Activated B cell treated with CpG ODN at 0.5 μM for 24 hours (primary cell): ENCODE results near the gene THEM4. TPM values are rescaled to one million over a fixed set of nuclear protein-coding genes. Genes with fewer than 3 reads are reported as not detected.

Source experiments
- ATAC-seq: fragments of 200-7000 bp; cut with Tn5 transposase; one replicate; pipeline ENCODE4 v1.10.0; 2021; ENCODE audit warnings: low read depth, mild to moderate bottlenecking, moderate library complexity
- CTCF ChIA-PET: fragments of 350-600 bp; sonication (Branson Sonifier 250); formaldehyde crosslinking; loops from one replicate; lab custom pipeline; 2021; ENCODE audit warnings: antibody characterized with exemption; lab: Charles Lee
- POLR2A ChIA-PET: fragments of 350-600 bp; sonication (Branson Sonifier 250); formaldehyde crosslinking; loops from one replicate; lab custom pipeline; 2021; ENCODE audit warnings: antibody characterized with exemption; lab: Charles Lee
- DNase-seq: peaks from one replicate; pipeline ENCODE4 v3.0.0; 2022
- H3K27ac Mint-ChIP-seq: one replicate; pipeline ENCODE4 v1.8.0; 2020; ENCODE audit warnings: mixed read lengths
- H3K27me3 Mint-ChIP-seq: one replicate; pipeline ENCODE4 v1.8.0; 2021; ENCODE audit warnings: mixed read lengths
- H3K36me3 Mint-ChIP-seq: one replicate; pipeline ENCODE4 v1.8.0; 2021; ENCODE audit warnings: low read depth, mixed read lengths
- H3K4me1 Mint-ChIP-seq: one replicate; pipeline ENCODE4 v1.8.0; 2021; ENCODE audit warnings: mixed read lengths
- H3K4me3 Mint-ChIP-seq: one replicate; pipeline ENCODE4 v1.8.0; 2020; ENCODE audit warnings: mild to moderate bottlenecking, mixed read lengths
- H3K9me3 Mint-ChIP-seq: one replicate; pipeline ENCODE4 v1.8.0; 2020; ENCODE audit warnings: mixed read lengths
- intact Hi-C: fragments of 100-400 bp; cut with micrococcal nuclease; formaldehyde crosslinking; loops from one replicate; pipeline ENCODE4 v1.15.1; 2024
- total RNA-seq: library from RNA; stranded (reverse); gene quantifications from 2 replicates; pipeline ENCODE4 v1.2.3, GENCODE V29; 2022
- TF ChIP-seq, protein P1 (sequence below): fragments of 200-600 bp; IDR thresholded peaks from one replicate; pipeline ENCODE4 v1.8.0; 2022; ENCODE audit warnings: antibody characterized with exemption, mild to moderate bottlenecking

Gene THEM4
- total RNA-seq, 1 donor from 2014 or later = 22.8 TPM

DNA sequence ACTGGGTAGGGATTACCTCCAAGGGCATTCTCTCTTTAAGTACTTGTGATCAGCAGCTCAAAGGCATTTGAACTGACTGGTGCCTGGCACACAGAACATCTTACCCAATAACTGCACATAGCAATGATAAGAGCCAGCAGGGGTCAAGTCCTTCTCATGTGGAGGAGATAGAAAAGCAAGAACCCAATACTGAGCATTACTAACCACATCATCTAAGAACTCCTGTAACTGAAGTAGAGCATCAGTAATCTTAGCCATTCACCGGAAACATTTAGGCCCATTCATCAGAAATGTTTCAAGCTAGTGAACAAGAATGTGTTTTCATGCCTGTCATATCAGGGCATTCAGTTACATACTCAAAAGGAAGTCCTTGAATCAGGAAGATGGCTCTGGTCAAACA lies 33.6 kb upstream of the THEM4 start:
- Mint-ChIP-seq H3K4me3 (no peak overlapping the region), H3K9me3 (no peaks in the 10 kb centered on the region), H3K36me3 (no peaks in the 10 kb centered on the region), H3K27ac (no peak overlapping the region), H3K27me3 (no peaks in the 10 kb centered on the region), H3K4me1 (peaks cover 40% of the 10 kb centered on the region)
- DNase-seq (no peak), ATAC-seq (no peak)
- intact Hi-C loops = loop anchor here (5.0 kb wide), 1 partner anchor 36 kb away; the partner anchor contains the start of gene THEM4
- ChIA-PET POLR2A (no interaction called here), CTCF (no interaction called here)
- TF ChIP-seq, protein P1, sequence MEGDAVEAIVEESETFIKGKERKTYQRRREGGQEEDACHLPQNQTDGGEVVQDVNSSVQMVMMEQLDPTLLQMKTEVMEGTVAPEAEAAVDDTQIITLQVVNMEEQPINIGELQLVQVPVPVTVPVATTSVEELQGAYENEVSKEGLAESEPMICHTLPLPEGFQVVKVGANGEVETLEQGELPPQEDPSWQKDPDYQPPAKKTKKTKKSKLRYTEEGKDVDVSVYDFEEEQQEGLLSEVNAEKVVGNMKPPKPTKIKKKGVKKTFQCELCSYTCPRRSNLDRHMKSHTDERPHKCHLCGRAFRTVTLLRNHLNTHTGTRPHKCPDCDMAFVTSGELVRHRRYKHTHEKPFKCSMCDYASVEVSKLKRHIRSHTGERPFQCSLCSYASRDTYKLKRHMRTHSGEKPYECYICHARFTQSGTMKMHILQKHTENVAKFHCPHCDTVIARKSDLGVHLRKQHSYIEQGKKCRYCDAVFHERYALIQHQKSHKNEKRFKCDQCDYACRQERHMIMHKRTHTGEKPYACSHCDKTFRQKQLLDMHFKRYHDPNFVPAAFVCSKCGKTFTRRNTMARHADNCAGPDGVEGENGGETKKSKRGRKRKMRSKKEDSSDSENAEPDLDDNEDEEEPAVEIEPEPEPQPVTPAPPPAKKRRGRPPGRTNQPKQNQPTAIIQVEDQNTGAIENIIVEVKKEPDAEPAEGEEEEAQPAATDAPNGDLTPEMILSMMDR = no peak

DNA sequence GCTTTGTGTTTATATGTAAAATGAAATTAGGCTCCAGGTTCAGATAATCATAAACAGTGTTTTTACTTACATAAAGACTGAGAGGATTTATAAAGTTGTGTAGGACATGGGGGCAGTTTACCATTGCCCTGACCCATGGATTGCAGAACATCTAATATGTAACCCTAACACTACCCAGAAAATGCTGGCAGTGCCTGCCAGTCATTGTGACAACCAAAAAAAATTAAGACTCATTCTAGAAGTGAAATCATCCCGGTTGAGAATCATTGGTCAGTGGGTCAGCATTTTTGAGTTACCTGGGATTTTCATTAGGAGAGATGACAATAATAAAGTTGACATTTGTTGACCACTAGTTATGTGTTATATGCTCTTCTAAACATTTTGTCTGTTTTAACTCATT lies 31.2 kb upstream of the THEM4 start:
- ChIA-PET POLR2A (no interaction called here), CTCF (interaction anchor here (1.0 to 9.4 kb wide), 4 partner anchors 12 to 61 kb away, joined by 3 to 147 read pairs (median 4); no protein-coding TSS in a partner anchor)
- intact Hi-C loops = loop anchor here (5.0 kb wide), 1 partner anchor 33 kb away; the partner anchor contains the start of gene THEM4
- ATAC-seq = no peak
- Mint-ChIP-seq H3K27ac (no peak overlapping the region), H3K27me3 (peaks cover under 1% of the 10 kb centered on the region), H3K4me3 (no peak overlapping the region), H3K4me1 (peaks cover 26% of the 10 kb centered on the region), H3K36me3 (no peaks in the 10 kb centered on the region), H3K9me3 (no peaks in the 10 kb centered on the region)
- TF ChIP-seq, protein P1 = no peak
- no peak for DNase-seq

DNA sequence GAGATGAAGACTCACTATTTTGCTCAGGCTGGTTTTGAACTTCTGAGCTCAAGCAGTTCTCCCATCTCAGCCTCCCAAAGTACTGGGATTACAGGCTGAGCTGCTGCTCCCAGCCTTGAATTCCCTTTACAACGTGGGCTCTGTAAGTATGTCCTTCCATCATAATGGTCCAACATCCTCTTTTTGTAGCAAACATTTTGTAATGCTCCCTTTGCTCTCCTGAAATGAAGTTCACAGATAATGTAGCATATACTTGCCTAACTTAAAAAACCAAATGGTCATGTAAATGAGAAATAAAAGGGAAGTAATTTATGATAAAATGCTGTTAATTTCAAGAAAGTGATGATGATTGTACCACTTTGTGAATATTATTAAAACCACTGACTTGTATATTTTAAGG lies 30.5 kb upstream of the THEM4 start:
- H3K4me3 Mint-ChIP-seq = no peak overlapping the region
- no peak overlapping the region for H3K27ac Mint-ChIP-seq
- peaks cover 19% of the 10 kb centered on the region for H3K4me1 Mint-ChIP-seq
- TF ChIP-seq, protein P1 = no peak
- no peaks in the 10 kb centered on the region for H3K36me3 Mint-ChIP-seq
- DNase-seq (no peak), ATAC-seq (no peak)
- POLR2A ChIA-PET = no interaction called here
- H3K9me3 Mint-ChIP-seq = no peaks in the 10 kb centered on the region
- intact Hi-C loops = loop anchor here (5.0 kb wide), 1 partner anchor 32 kb away; the partner anchor contains the start of gene THEM4
- CTCF ChIA-PET = interaction anchor here (9.4 kb wide), 1 partner anchor 62 kb away, joined by 147 read pairs; no protein-coding TSS in a partner anchor
- H3K27me3 Mint-ChIP-seq = peaks cover 7% of the 10 kb centered on the region

DNA sequence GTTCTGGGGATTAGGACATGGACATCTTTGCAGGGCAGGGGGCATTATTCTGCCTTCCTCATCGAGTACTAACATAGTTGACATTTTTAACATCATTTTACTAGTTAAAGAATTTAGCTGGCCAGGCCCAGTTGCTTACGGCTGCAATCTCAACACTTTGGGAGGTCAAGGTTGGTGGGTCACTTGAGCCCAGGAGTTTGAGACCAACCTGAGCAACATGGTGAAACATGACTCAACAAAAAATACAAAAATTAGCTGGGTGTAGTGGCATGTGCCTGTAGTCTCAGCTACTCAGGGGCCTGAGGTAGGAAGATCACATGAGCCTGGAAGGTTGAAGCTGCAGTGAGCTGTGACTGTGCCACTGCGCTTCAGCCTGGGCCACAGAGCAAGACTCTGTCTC lies 29.8 kb upstream of the THEM4 start:
- peaks cover 13% of the 10 kb centered on the region for H3K4me1 Mint-ChIP-seq
- H3K27me3 Mint-ChIP-seq = peaks cover 8% of the 10 kb centered on the region
- H3K27ac Mint-ChIP-seq = no peak overlapping the region
- TF ChIP-seq, protein P1 = no peak
- no peaks in the 10 kb centered on the region for H3K9me3 Mint-ChIP-seq
- ATAC-seq (no peak), DNase-seq (no peak)
- H3K36me3 Mint-ChIP-seq = no peaks in the 10 kb centered on the region
- ChIA-PET CTCF (interaction anchor here (9.4 kb wide), 1 partner anchor 62 kb away, joined by 147 read pairs; no protein-coding TSS in a partner anchor), POLR2A (interaction anchor here (0.8 kb wide), 1 partner anchor 30 kb away, joined by 4 read pairs; the partner anchor contains the start of gene THEM4)
- no peak overlapping the region for H3K4me3 Mint-ChIP-seq
- intact Hi-C loops = no loop called here

DNA sequence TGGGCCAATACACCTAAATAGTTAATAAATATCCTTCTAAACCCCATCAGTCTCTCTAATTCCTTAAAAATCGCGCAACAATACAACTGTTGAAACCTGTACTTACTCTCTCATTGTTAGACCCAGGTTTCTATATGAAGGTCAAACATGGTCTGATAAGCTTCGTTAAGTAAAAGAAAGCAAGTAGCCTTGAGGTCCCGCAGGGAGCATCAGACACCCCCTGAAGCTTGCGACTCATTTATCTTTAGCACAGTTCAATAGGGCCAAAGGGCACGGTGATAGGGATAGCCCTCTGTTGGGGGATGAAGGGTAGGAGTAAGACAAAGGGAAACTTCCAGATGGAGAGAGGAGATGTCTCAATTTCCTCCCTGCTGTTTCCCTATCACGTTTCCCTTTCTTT lies 27.3 kb upstream of the THEM4 start:
- DNase-seq (no peak), ATAC-seq (no peak)
- Mint-ChIP-seq H3K9me3 (no peaks in the 10 kb centered on the region), H3K36me3 (no peaks in the 10 kb centered on the region), H3K4me3 (no peak overlapping the region), H3K27ac (no peak overlapping the region), H3K4me1 (peaks cover 7% of the 10 kb centered on the region), H3K27me3 (peaks cover 11% of the 10 kb centered on the region)
- TF ChIP-seq, protein P1 = no peak
- CTCF ChIA-PET = interaction anchor here (1.0 to 9.4 kb wide), 3 partner anchors 17 to 65 kb away, joined by 3 to 147 read pairs (median 20); no protein-coding TSS in a partner anchor
- POLR2A ChIA-PET = no interaction called here
- intact Hi-C loops = no loop called here
